GM18511 (cell line): ENCODE measurements around the gene MS4A14.
"Not testable (repeated sequence)": the region's sequence is repeated elsewhere in the genome, so short reads cannot be mapped to it uniquely, and the experiment has no call there.

Experiments
- ATAC-seq: cut with Tn5 transposase; IDR thresholded peaks from one replicate; pipeline ENCODE4 v1.9.1; 2021; ENCODE audit warnings: mild to moderate bottlenecking, moderate library complexity; ENCODE audit not compliant: unreplicated experiment

MS4A14 gene, protein sequence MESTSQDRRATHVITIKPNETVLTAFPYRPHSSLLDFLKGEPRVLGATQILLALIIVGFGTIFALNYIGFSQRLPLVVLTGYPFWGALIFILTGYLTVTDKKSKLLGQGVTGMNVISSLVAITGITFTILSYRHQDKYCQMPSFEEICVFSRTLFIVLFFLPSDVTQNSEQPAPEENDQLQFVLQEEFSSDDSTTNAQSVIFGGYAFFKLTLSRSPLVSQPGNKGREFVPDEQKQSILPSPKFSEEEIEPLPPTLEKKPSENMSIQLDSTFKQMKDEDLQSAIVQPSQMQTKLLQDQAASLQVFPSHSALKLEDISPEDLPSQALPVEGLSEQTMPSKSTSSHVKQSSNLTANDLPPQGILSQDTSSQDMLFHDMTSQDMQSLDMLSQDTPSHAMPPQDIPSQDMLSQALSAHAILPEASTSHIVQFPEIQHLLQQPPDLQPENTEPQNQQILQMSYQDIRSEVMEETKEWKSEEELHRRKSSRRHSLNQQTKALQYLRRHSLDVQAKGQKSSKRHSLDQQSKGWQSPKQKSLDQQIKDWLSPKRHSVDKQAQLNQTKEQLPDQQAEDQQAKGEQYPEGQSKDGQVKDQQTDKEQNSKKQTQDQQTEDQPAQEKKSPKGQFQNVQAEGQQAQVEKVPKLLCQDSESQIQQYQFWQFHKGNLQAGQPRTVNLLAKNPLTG

DNA sequence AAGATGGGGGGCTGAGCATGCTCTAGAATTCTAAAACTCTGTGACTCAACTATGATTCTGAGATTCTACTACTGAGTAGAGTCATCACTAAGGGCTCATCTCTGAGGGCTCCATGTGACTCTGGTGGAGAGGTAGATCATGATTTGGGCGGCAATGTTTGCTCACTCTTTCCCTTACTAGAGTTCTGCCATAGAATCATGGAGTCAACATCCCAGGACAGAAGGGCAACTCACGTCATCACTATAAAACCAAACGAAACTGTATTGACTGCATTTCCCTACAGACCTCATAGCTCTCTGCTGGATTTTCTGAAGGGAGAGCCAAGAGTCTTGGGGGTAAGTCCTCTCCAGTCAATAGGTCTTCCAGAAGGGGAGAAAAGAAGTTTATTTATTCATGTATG lies at the start of gene MS4A14:
Gene MS4A14 (plus strand): TSS at position 78 of the 400 bp plus-strand sequence. CDS start 120 bp downstream, at position 198.
- ATAC-seq, result peak; percentile 28

DNA sequence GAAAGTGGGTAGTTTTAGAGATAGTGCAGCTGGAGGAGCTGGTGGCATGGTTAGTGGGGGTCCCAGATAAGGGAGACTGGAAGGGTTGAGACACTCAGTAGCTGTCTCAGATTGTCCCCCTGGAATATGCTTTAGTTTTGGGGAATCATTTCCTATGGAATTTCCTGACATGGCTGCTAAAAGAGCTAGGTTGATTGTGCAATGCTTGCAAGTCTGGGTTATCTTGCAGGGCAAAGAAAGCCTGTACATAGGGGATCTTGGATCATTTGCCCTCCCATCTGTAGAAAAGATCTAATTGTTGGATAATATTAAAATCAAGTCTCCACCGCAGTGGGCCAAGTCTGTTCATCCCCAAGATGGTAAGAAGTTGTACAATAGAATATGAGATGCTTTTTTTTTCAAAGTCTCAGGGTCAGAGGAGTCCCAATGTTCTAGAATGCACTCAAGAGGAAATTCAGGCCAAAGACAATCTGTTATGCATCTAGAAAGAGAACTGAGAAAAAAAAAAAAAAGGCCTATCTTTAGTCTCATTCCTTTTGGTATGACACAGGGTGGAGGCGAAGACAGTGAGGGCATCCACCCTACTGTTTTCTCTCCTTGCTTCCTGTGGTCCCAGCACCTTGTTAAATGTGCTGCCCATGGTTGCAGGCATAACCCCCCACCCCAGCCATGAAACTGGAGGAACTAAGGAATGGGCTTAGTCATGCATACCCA lies 49.0 kb upstream of the MS4A14 start:
- ATAC-seq, result no peak

DNA sequence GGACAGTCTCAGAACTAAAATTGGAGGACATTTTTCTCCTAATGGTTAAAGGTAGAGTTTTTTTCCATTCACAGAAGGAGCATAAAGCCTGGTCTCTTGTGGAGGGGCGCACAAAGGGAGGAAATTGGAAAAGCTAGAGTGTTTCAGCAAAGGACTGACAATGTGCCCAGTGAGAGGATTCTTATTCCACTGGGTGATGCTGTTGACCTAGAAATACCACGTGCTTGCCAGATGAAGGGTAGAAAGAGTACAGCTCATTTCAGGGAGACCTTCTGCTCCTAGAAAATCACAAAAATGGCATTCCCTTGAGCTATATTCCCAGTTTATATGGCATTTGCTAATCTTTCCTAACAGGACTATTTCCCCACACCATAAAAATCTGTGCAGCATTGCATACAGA lies 48.1 kb upstream of the MS4A14 start:
- no peak for ATAC-seq

DNA sequence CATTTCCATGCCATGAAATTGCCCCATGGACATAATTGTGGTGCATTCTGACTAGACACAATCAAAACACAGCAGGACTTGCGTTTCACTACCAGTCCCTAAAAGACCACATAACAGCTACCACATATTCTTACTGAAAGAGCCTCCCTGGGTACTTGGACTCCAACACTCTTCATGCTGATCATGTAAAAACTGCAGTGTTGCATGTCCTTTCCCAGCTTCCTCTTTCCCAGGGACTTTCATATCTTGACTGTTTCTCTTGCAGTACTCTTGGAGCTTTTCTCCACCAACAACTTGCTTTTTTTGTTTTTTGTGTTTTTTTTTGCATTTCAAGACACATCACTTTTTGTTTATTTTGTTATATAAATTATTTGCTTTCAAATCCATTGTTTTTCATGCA lies 46.3 kb upstream of the MS4A14 start:
- ATAC-seq, result no peak

DNA sequence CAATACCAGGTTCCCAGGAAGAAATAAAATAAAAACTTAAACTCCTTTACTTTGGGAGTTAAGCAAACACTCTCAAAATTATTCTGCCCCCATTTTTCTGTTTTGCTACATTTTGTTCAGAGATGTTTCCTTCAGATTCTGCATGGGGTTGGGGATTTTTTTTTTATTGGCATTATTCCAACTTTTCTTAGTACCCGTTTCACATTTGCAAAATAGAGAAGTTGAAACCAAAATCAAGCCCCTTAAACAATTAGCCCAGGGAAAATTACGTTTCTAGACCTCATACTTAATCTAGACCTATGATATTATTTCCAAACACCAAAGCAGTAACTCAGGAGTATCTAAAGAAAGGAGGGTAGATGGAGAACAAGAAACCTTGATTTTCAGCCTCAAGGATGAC lies 38.5 kb upstream of the MS4A14 start:
- ATAC-seq, result no peak

DNA sequence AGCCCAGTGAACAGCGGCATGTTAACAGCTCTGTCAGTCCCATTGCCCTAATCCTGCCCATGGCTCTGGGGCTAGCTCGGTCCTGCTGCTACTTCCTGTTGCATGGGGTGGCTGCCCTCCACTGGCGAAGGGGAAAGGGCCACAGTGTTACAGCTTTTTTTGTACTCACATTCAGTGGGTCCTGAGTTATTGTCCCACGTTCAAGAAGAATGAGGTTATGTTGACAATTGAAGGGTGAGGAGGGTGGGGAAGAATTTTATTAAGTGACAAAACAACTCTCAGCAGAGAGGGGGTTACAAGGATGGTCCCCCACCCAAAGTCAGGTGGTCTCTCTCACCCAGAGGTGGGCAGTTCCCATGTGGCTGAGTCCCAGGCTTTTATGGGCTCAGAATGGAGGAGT lies 35.6 kb upstream of the MS4A14 start:
- no peak for ATAC-seq

DNA sequence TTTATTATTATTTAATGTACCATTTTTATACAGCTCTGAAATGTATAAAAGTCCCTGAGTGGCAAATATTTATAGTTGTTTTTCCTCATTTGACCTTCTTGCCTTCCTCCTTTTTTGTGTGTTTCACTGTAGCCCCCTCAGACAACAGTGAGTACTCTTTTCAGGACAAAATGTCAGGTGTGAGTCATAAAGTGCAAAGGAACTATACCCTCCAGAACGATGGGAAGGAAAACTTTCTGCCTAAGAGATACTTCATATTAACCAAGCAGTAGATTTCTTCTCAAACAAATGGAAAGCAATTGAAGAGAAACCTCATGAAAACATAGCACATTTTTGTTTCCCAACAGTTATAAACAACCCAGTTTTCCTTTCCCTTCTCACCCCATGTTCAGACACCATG lies 34.0 kb upstream of the MS4A14 start:
- ATAC-seq, result no peak

DNA sequence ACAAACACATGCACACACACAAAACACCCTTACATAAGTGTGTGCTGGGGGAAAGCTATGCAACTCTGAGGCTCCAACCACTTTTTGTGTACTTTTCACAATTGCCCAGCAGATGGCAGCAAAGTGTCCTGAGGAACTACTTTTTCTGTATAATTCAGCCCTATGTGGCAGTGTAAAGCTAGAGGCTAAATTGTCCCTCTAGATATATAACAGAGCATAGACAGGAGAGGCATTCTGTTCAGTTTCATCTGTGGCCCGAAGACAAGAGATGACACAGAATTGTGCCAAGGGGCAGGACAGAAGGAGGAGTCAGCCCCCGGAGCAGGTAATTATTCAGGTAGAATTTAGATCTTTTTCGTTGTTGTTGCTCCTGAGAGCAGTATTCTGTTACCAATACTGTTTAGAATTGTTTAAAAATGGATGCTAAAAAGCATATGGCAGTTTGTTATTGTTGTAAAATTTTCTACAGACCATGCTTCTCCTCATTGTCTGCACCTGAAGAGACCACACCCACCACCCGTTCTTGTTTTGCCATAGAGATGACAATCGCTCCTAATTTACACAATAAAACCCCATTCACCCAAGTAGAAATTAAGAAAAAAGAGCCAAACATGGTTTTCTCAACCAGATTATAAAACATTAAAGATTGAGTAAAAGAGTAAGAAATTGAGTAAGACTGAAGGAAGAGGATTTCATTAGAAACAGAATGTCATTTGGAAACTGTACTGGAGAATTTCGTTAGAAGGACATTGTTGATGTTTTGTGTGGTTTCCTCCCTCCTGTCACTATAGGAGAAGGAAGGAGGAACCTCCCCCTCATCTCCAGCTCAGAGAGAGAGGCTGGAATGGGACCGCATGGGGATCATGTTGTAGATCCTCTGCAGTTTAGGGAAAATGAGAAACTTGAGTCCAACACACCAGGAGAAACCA lies 32.5 kb upstream of the MS4A14 start:
- peak; percentile 71 for ATAC-seq

DNA sequence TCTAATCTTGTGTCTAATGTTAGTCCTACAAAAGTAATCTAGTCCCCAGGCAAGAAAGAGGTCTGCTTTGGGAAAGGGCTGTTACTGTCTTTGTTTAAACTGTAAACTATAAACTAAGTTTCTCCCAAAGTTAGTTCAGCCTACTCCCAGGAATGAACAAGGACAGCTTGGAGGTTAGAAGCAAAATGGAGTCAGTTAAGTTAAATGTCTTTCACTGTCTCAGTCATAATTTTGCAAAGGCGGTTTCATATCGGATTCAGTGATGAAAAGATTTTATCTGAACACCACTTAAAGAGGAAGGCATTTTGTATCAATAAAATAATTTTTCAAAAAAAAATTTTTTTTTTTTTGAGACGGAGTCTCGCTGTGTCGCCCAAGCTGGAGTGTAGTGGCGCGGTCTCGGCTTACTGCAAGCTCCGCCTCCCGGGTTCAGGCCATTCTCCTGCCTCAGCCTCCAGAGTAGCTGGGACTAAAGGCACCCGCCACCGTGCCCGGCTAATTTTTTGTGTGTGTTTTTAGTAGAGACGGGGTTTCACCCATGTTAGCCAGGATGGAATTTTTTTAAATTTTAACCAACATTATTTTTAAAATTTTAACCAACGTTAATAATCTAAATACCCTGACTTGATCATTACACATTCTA lies 29.9 kb upstream of the MS4A14 start:
- ATAC-seq, result not testable (repeated sequence)

DNA sequence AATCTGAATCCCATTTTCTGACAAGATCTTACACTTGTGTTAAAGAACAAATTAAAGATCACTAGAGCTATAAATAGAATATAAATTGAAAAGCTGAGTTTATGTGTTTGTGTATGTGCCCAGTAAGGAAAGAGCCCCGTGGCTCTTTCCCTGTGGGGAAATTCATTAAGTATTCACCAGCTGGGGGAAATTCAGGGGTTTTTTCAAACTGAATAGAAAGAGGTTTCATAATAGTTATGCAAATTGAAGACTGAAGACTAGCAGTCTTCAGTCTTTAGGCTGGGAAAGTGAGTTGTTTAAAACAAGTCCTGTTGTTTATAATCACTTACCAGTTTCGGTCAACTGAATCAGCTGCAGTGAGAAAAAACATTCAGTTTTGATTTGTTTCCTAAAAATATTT lies 29.2 kb upstream of the MS4A14 start:
- peak; percentile 85 for ATAC-seq

DNA sequence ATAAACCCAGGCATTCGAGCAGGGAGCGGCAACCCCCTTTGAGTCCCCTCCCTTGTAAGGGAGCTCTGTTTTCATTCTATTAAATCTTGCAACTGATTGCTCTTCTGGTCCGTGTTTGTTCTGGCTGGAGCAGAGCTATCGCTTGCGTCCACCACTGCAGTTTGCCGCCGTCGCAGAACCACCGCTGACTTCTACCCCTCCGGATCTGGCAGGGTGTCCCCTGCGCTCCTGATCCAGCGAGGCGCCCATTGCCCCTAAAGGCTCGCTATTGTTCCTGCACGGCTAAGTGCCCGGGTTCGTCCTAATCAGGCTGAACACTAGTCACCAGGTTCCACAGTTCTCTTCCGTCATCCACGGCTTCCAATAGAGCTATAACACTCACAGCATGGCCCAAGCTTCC lies 28.4 kb upstream of the MS4A14 start:
- ATAC-seq, result no peak

DNA sequence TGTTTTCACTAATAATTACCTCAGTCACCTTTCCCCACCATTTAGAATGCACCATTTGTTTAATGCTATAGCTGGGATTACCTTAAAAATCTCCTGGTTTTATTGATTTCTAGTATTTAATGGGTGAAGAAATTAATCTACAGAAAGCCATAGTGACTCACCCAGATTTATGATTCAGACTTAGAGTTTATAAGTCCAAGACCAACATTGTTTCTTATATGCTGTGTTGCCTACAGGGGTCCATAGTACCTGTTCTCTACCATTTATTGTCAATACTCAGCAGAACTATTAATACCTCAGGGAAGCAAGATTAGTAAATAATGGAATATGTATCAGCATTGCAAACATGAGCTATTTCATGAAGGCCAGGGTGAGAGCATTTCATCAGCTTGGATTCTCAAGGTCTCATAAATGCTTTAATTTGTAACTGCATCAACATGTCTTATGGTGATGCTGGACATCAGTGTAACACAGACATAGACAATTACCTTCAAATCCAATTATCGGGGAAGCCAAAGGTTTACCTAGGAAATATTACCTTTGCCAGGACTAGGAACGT lies 25.9 kb upstream of the MS4A14 start:
- no peak for ATAC-seq

DNA sequence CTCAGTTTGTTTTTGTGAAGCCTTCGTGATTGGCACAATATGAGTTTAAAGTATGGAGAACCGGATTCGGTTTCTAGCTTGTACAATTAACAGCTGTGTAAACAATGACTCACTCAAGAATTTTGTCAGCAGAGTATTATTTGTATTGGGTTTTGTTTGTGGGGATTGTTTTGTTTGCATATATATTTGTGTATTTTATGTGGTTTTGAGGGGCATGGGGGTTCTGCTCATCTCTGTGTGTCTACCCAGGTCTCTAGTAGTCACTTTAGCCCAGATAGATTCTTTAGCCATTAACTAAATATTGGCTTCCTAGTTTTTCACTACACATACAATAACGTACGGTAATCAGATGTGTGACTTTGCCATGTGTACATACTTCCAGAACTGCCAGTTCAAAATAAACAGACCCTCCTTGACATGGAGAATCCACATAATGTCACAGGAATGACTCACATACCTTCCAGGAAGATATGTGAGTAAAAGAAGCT lies 25.4 kb upstream of the MS4A14 start:
- ATAC-seq, result no peak

DNA sequence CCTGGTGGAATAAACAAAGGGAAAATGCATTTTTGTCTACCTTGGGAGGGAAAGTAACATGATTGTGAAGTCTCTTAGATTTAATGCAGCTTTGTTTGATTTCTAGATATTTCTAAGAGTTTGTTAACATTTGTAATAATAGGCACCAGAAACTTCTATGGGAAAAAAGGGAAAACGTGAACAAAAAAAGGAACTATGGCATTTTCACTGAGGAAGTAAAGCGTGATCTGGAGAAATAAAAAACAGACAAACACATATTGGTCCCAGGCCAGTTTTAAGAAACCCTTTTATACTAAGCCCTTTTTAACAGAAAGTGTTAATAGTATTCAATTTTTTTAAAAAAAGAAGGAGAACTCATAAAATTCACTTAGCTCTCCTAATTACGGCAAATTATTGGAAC lies 24.9 kb upstream of the MS4A14 start:
- no peak for ATAC-seq

DNA sequence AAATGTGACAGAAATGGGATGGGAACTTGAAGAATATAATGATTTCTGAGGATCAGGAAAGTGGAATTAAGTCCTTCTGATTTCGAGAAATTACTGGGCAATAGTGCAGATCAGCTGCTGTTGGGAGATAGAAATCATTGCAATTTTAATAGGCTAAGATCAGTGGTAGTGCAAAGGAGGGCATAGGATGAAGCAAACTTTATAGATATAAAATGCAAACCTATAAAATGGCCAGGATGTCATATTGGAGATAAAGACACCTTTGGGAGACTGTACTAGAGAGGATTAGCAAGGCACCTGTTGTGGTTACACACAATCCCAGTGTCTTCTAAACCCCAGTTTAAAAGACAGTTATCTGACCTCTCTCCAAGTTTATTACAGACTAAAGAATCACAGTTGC lies 24.4 kb upstream of the MS4A14 start:
- no peak for ATAC-seq

DNA sequence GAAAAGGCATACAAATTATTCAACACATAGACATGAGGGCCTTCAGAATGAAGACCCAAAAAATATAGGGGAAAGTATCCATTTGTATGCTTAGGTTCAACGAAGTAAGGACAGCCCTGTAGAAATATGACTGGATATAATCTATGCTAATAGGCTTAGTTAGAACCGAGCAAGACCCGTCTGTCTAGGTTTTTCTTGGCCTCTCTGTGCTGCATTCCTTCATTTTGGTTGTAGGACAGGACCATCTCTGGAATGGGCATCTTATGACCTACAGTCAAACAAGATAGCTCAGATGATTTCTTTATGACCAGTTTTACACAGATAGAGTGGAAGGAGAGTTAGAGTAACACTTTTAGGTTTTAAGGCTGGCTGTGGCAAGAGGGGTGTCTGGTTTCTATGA lies 23.5 kb upstream of the MS4A14 start:
- no peak for ATAC-seq

DNA sequence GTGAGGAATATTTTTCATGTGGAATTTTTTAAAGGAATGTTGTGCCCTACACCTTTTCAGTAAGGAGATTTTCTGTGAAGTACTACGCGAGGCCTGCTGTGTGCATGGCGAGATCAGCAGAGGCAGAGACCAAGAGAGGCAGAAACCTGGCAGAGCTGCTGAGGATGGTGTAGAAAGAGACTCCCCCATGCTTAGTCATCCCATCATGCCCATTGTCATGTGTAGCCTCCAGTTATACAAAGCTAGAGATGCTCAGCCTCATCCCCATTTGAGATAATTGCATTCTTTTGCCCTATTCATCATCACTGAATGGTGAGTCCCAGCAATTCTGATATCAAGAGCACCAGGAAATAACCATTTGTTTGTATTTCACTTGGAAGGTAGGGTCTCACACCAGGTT lies 20.9 kb upstream of the MS4A14 start:
- ATAC-seq, result no peak

DNA sequence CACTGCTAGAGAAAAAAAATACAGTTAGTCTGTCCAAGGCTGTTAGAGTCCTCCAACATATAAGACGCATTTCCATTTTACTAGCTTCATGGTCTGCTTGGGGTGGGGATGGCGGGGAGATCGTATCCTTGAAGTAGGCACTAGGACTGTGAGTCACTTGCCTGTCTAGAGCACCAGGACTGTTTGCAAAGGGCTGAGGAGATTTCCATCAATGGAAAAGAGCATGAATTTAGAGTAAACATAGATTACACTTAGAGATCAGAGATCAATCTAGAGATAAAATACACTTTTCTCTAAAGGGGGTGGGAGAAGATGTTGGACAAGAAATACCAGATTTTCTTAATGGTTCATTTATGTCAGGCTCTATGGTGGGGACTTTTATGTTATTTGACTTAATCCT lies 19.7 kb upstream of the MS4A14 start:
- ATAC-seq, result no peak

DNA sequence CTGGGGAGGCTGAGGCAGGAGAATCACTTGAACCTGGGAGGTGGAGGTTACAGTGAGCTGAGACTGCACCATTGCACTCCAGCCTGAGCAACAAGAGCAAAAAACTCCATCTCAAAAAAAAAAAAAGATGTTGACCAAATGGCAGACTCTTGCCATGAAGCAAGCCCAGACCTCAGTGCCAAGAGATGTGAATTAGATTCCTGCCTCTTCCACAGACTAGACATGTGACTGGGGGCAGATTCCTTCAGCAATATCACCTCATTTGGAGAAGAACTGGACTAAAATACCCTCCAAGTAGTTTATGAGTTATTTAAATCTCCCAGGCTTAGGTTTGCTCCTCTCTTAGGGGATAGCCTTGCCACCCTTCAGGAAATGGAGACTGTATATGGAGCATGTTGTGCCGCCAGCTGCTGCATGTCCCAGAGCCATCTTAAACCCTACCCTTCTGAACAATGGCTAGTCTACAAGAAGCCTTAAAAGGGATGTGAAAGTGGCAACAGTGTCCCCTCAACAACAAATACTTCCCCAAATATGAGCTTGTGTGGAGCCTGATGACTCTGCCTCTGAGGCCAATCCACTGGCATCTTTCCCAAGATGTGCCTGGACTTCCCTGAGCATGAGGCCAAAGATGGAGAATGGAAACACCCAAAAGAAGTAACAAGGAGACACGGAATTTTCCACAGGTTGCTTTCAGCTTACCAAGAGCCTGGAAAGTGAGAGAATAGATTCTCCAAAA lies 18.7 kb upstream of the MS4A14 start:
- peak; percentile 61 for ATAC-seq
